GM18867 (cell line): ENCODE data around the gene SERPINB6.

Source experiments
- ATAC-seq: cut with Tn5 transposase; IDR thresholded peaks from one replicate; pipeline ENCODE4 v1.9.1; 2021; ENCODE audit warnings: mild to moderate bottlenecking, moderate library complexity; ENCODE audit not compliant: unreplicated experiment

Gene SERPINB6

DNA sequence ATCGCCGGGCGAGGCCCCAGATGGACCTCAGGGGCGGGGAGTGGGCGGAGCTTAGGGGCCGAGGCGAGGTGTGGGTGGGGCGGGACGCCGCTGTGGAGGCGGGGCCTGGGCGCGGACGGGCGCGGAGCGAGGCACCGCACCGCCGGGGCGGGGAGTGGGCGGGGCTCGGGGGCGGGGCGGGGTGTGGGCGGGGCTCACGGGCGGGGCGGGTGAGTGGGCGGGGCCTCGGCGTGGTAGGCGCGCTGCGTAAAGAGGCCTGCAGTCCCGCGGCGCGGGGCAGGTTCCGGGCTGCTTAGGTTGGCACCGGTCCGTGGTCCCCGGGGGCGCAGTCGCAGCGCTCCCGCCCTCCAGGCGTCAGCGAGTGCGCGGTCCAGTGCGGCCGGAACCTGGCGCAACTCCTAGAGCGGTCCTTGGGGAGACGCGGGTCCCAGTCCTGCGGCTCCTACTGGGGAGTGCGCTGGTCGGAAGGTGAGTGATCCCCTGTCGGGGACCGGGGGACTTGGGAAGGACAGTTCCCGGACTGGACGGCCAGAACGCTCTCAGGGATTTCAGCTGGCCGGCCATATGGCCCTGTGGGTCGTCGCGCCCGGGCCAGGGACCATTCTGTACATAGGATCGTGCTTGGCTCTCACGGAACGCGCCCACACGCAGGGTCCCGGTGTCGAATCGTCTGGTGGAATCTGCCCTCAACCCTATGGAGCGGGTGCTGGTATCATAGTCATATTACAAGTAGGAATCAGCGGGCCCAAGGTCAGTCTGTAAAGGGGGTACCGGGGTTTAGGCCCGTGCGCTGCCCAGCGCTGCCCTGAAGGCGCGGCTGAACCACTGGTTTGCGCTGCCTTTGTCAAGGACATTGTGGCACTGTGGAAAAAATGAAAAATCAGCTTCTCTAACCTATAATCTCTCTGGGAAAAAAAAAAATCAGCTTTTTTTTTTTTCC lies 28.5 kb upstream of the SERPINB6 start, which contains the start of gene NQO2:
TSS of gene NQO2 (plus strand) at position 277 of the 940 bp plus-strand sequence. CDS start 6,659 bp downstream, outside the sequence.
- peak; percentile 70 for ATAC-seq

- peak; percentile 20 for ATAC-seq
Observed at GRCh38 chr6:2998998-2999617, 27.7 kb upstream of the SERPINB6 start.

DNA sequence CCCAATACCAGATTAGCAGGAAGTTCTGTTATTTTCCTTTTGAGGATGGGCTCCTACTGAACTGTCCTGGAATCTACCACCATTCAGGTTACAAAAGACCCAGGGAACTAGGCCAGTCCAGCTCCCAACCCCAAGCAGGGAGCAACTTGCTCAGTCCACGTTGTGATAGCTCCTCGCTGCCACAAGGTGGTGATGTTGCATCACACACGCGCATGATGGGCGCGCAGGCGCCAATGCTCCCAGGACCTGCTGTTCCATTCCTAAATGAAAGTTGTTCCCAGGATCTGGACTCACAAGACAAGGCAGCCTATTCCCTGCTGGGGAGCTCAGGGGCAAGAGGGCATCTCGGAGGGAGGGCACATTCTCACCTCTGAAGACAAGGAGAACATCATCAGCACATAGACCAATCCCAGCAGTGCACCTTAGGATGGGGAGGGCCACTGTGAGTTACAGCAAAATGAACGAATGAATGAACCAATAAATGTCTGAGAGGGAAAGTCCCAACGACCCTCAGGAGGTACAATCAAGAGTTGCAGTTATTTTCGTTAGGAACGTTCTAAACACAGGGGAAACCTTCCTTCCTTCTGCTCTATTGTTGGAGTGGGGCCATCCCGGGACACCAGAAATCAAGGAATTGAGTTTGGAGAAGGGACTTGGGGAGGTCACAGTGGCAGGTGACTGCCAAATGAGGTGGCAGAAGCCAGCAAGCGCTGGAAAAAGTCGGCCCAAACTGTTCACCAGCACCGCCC lies 27.1 kb upstream of the SERPINB6 start:
- peak; percentile 41 for ATAC-seq

DNA sequence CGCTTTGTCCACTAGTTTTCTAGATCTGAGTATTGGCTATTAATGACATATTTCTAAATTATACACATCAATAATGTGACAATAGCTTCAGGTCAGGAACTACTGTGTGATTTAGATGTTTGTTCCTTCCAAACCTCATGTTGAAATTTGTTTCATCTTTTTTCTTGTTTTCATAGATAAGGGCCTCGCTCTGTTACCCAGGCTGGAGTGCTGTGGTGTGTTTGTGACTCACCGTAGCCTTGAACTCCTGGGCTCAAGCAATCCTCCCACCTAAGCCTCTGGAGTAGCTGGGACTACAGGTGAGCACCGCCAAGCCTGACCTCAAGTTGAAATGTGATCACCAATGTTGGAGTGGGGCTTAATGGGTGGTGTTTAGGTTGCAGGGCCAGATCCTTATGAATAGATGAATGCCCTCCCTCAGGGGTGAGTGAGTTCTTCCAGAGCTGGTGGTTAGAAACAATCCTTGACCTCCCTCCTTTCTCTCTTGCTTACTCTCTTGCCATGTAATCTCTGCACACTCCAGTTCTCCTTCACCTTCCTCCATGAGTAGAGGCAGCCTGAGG lies 22.5 kb upstream of the SERPINB6 start:
- no peak for ATAC-seq

GRCh38 chr6:2992330-2992979 lies 21.1 kb upstream of the SERPINB6 start:
- ATAC-seq: no peak

GRCh38 chr6:2990932-2991506 lies 19.7 kb upstream of the SERPINB6 start:
- no peak for ATAC-seq

GRCh38 chr6:2990248-2990931 lies 19.0 kb upstream of the SERPINB6 start:
- no peak for ATAC-seq

- peak; percentile 62 for ATAC-seq
Observed at GRCh38 chr6:2989332-2990247, 18.2 kb upstream of the SERPINB6 start.

GRCh38 chr6:2988426-2989331 lies 17.3 kb upstream of the SERPINB6 start:
- ATAC-seq: peak; percentile 79

DNA sequence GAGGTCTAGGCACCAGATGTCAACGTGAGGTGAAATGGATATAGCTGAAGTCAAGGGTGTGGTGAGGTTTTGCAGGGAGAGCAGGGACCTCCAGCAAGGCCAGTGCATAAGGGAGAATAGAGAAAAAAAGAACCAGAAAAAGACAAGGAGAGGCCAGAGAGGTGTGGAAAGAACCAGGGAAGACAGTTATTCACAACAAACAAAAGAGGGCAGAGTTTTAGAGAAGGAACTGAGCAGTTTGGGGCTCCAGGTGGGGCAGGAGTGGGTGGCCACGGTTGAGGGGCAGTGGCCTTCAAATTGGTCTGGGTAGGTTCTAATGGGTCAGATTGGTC lies 16.7 kb upstream of the SERPINB6 start:
- ATAC-seq: peak; percentile 5

- ATAC-seq: no peak
Observed at GRCh38 chr6:2986722-2987221, 15.4 kb upstream of the SERPINB6 start.

GRCh38 chr6:2984738-2985406 lies 13.5 kb upstream of the SERPINB6 start:
- no peak for ATAC-seq

DNA sequence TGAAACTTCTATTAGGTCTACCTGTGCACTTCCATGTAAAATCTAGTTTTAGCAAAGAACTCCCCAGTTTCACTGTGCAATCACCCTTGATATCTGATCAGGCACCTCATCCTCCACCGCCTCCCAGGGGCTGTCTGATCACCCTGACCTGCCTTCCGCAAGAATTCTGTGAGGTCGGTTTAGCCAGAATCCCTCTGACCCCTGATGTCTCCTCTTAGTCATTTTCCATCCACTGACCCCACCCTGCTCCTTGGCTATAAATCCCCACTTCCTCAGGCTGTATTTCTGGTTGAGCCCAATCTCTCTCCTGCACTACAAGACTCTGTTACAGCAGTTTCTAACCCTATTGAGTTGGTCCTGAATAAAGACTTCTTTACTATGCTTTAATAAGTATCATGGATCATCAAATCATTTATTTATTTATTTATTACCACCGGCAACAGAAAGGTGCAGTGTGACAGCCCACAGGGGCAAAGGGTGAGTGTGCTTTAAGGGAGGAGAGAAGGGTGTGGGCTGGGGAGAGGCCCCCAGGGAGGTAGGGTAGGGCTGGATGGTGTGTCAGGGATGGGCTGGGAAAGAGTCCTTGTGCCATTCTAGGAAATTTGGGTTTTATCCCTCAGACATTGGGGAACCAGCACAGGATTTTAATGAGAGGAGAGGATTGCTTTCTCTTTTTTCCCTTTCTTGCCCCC lies 11.2 kb upstream of the SERPINB6 start:
- no peak for ATAC-seq

GRCh38 chr6:2980465-2980855 lies 9.1 kb upstream of the SERPINB6 start:
- ATAC-seq: no peak

GRCh38 chr6:2979819-2980464 lies 8.6 kb upstream of the SERPINB6 start:
- no peak for ATAC-seq

- no peak for ATAC-seq
Observed at GRCh38 chr6:2978923-2979322, 7.6 kb upstream of the SERPINB6 start.
